GM12891 (cell line): Measurements from ENCODE around the gene STK17A.

Experiments used
- PAX5 ChIP-seq: IDR thresholded peaks from 2 replicates; pipeline ENCODE4 v1.6.1; 2011; ENCODE audit warnings: low read length, moderate library complexity, mild to moderate bottlenecking; ENCODE audit not compliant: insufficient read depth, severe bottlenecking
- POLR2A ChIP-seq: IDR thresholded peaks from 2 replicates; pipeline ENCODE4 v1.6.1; 2011; ENCODE audit warnings: low read depth, low read length, control low read depth
- POLR2AphosphoS5 ChIP-seq: IDR thresholded peaks from 2 replicates; pipeline ENCODE4 v1.6.1; 2011; ENCODE audit warnings: low read depth, low read length, control low read depth
- POU2F2 ChIP-seq: IDR thresholded peaks from 2 replicates; pipeline ENCODE4 v1.6.1; 2011; ENCODE audit warnings: low read depth, mild to moderate bottlenecking, control low read depth, low read length, moderate library complexity
- SPI1 ChIP-seq: IDR thresholded peaks from 2 replicates; pipeline ENCODE4 v1.6.1; 2011; ENCODE audit warnings: low read depth, low read length, control low read depth
- TAF1 ChIP-seq: IDR thresholded peaks from 2 replicates; pipeline ENCODE4 v1.6.1; 2011; ENCODE audit warnings: low read depth, low read length, control low read depth

- no peak for TF ChIP-seq POLR2A
- no peak for TF ChIP-seq TAF1
- TF ChIP-seq PAX5: no peak
- TF ChIP-seq POLR2AphosphoS5: no peak
- TF ChIP-seq POU2F2: no peak
- no peak for TF ChIP-seq SPI1
Observed at GRCh38 chr7:43621729-43622448, 39.0 kb downstream of the STK17A start.
